ENCODE results near the gene ZNF581.

Gene ZNF581, protein sequence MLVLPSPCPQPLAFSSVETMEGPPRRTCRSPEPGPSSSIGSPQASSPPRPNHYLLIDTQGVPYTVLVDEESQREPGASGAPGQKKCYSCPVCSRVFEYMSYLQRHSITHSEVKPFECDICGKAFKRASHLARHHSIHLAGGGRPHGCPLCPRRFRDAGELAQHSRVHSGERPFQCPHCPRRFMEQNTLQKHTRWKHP

GRCh38 chr19:55643003-55643886 is at the start of gene ZNF581:
TSS of gene ZNF581 (plus strand) at chr19:55643649. CDS start at chr19:55644572, 923 bp downstream.
- DNase-seq (ENCODE audit: low read depth) = peak; percentile 70

GRCh38 chr19:55594996-55595545 is 48.4 kb upstream of the ZNF581 start:
- DNase-seq (ENCODE audit: low read depth) = no peak

DNA sequence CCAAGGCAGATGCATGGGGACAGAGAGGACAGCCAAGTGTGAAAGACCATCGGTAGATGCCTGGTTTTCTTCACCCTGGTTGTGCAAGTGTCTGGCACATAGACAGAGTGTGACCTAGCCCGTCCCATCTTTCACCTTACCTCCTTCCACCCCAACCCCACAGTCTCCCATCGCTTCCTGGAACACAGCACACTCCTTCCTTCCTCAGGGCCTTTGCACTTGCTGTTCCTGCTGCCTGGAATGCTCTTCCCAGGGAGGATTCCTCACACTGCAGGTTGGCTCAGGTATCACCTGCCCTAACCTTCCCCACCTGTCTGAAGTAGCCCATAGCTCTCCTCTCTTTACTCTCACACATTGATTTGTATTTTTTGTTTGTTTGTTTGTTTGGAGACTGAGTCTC is 47.1 kb upstream of the ZNF581 start:
- no peak for DNase-seq (ENCODE audit: low read depth)

DNA sequence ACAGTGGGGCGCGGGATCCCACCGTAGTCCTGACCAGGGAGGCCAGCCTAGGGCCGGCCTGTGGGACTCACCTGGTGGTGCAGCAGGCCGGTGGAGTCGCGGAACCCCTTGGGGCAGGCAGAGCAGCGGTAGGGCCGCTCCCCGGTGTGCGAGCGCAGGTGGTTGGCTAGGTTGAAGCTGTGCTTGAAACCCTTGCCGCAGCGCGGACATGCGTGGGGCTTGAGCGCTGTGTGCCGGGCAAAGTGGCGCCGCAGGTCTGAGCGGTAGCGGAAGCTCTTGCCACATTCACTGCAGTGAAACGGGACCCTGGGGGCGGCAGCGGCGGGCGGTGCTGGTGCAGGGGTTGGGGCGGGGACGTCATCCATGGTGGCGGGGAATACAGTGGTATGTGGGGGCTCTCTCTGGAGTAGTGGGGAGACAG is 45.9 kb upstream of the ZNF581 start:
- no peak for DNase-seq (ENCODE audit: low read depth)

DNA sequence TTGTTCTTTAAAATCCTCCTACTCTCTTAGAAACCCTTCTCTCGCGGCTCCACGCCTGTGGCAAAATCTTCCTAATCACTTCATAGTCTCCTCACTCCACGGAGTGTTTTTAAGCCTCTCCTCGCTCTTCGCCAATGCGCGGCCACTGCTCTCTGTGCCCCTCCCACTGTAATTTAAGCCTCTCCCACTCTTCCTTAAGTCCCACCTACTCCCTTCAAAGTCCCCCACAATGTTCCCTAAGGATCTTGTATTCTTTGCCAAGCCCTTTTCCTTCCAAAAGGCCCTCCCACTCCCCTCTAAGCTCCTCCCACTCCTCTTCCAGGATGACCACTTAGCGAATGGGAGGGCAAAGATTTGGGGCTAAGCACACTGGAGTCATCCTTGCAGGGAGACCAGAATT is 45.4 kb upstream of the ZNF581 start:
- no peak for DNase-seq (ENCODE audit: low read depth)

- DNase-seq (ENCODE audit: low read depth) = peak; percentile 82
Measured at GRCh38 chr19:55598719-55599467, 44.6 kb upstream of the ZNF581 start.

GRCh38 chr19:55599468-55599841 is 44.0 kb upstream of the ZNF581 start, which contains the start of gene FIZ1:
TSS of gene FIZ1 (minus strand) at chr19:55599517. CDS start at chr19:55597865, 1,652 bp downstream.
- peak; percentile 92 for DNase-seq (ENCODE audit: low read depth)

DNA sequence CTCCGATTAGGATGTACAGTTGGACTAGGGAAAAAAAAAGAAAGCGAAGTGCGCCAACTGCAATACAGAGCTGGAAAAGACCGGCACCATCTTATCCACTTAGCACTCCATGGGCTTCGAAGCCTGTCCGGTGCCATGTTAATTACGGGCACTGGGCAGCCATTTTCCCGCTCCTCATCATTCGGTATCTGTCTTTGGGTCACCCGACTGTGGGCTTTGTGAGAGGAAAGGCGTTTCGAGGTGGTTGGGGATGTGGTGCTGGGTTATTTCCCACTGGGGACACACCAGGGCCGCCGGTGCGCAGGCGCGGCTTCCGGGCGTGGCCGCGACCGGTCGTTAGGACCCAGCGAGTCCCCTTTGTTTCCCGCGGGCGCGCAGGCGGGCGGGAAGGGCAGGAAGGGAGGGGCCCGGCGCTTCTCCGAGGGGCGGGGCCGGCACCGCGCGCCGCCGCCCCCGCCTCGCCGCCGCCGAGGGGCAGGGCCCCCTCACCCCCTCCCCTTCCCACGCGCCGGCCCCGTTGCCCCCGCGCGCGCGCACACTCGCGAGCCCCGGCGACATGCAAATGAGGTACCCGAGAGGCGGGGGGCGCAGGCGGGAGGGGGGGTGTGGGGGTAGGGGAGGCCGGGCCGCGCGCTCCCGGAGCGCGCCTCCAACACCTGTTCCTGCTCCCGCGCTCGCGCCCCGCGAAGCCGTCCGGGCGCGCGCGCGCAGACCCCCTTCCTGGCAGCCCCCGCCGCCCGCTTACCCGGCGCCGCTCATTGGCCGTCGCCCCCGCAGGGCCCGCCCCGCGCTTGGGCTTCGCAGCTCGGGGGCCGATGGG is 43.4 kb upstream of the ZNF581 start, which contains the start of gene ZNF524:
Gene ZNF524 (plus strand): TSS at position 447 of the 820 bp plus-strand sequence. CDS start 1,825 bp downstream, outside the sequence.
- DNase-seq (ENCODE audit: low read depth) = peak; percentile 71

GRCh38 chr19:55600662-55601028 is 42.8 kb upstream of the ZNF581 start:
- DNase-seq (ENCODE audit: low read depth) = no peak

DNA sequence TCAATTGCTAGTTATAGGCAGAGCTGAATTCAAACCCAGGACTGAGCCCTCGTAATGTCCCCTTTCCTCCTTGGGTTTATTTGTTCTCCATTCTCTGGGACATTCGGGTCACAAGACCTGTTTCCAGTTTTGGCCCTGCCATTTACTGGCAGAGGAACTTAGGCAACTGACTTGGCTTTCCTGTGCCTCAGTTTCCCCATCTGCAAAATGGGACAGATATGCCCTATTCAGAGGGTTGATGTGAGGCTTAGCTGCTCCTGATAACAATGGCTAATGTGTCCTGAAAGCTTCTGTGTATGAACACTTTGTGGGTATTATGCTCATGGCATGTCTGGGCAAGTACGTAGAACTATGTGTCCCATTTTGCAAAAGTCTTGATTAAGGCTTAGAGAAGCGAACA is 42.4 kb upstream of the ZNF581 start:
- DNase-seq (ENCODE audit: low read depth) = no peak

- DNase-seq (ENCODE audit: low read depth) = no peak
Measured at GRCh38 chr19:55602104-55603001, 41.1 kb upstream of the ZNF581 start.

GRCh38 chr19:55603115-55603514 is 40.3 kb upstream of the ZNF581 start:
- no peak for DNase-seq (ENCODE audit: low read depth)

DNA sequence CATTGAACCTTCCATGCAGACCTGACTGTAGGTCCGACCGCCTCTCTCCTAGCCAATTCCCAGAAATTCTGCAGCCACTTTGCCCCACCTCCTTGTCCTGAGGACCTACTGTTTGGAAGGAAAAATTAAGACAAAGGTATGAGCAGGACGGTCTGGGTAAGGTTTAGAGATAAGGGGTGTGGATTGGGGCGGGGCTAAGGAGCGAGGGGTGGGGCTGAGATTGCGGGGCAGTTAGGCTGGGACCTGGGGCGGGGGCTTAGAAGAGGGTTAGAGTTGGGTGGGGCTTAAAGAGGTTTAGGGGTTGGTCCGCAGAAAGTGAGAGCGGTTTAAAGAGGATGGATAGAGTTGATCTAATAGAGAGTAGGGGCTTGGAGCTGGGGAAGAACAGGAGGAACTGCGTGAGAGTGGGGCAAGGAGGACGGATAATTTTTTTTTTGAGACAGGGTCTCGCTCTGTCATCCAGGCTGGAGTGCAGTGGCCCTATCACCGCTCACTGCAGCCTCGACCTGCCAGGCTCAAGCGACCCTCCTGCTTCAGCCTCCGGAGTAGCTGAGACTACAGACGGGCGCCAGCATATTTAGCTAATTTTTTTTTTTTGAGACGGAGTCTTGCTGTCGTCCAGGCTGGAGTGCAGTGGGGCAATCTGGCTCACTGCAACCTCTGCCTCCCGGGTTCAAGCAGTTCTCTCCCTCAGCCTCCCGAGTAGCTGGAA is 39.7 kb upstream of the ZNF581 start:
- DNase-seq (ENCODE audit: low read depth) = no peak

- DNase-seq (ENCODE audit: low read depth) = peak; percentile 97
Measured at GRCh38 chr19:55605207-55605636, 38.2 kb upstream of the ZNF581 start.

GRCh38 chr19:55605637-55606470 is 37.6 kb upstream of the ZNF581 start, which contains the start of gene ZNF865:
TSS of gene ZNF865 (plus strand) at chr19:55605647. CDS start at chr19:55613619, 7,972 bp downstream.
- DNase-seq (ENCODE audit: low read depth) = peak; percentile 59

DNA sequence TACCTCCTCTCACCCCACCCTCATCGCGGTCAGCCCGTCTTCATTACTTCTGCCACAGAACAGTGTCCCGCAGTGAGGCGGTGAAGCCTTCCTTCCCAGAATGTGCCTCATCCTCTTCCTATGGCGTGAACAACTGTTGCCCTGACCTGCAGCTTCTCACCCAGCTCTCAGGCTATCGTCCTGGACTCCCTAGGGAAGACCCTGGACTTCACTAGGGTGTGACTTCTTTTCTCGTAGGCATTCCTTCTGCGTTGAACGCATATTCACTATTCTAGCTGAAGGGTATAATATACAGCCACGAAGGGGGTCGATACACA is 37.0 kb upstream of the ZNF581 start:
- DNase-seq (ENCODE audit: low read depth) = no peak

DNA sequence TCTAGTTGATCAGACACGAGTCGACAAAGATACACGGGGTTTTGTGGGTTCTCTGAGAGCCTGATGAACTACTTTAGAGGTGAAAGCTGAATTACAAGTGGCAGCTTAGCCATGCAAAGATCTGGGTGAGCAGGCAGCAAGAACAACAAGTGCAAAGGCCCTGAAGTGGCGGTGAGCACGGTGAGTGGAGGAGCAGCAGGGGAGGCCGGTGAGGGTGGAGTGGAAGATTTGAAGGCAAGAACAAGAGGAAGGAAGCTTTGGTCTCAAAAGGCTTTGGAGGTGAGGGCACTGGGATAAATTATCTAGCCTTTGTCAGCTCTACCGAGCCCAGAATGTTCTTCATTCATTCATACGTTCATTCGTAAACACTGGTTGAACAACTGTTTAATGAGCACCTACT is 36.6 kb upstream of the ZNF581 start:
- no peak for DNase-seq (ENCODE audit: low read depth)

- no peak for DNase-seq (ENCODE audit: low read depth)
Measured at GRCh38 chr19:55609326-55609725, 34.1 kb upstream of the ZNF581 start.
